Rectal smooth muscle tissue (tissue), 1 donor: ENCODE measurements around the gene MRC2.
"Not testable (repeated sequence)": the region's sequence is repeated elsewhere in the genome, so short reads cannot be mapped to it uniquely, and the experiment has no call there.

Source experiments
- H3K27ac ChIP-seq: one replicate; pipeline ENCODE4 v1.7.0; 2013; ENCODE audit warnings: low read depth, low read length, inconsistent platforms
- H3K27me3 ChIP-seq: one replicate; pipeline ENCODE4 v1.7.0; 2013; ENCODE audit warnings: low read length; ENCODE audit not compliant: control insufficient read depth, insufficient read depth
- H3K36me3 ChIP-seq: one replicate; pipeline ENCODE4 v1.7.0; 2013; ENCODE audit warnings: low read length; ENCODE audit not compliant: control insufficient read depth, insufficient read depth
- H3K4me1 ChIP-seq: one replicate; pipeline ENCODE4 v1.7.0; 2013; ENCODE audit warnings: low read length; ENCODE audit not compliant: control insufficient read depth, insufficient read depth
- H3K4me3 ChIP-seq: one replicate; pipeline ENCODE4 v1.7.0; 2013; ENCODE audit warnings: low read length
- H3K9ac ChIP-seq: one replicate; pipeline ENCODE4 v1.7.0; 2013; ENCODE audit warnings: low read length

Gene MRC2

GRCh38 chr17:62696256-62696655 is 68.8 kb downstream of the MRC2 start:
- Histone ChIP-seq H3K9ac (no peak overlapping the region), H3K4me3 (no peak overlapping the region), H3K27me3 (no peaks in the 10 kb centered on the region), H3K27ac (no peak overlapping the region), H3K36me3 (no peaks in the 10 kb centered on the region), H3K4me1 (no peaks in the 10 kb centered on the region)

- H3K4me3 ChIP-seq, result no peak overlapping the region
- H3K27ac ChIP-seq, result no peak overlapping the region
- H3K4me1 ChIP-seq, result no peaks in the 10 kb centered on the region
- no peaks in the 10 kb centered on the region for H3K27me3 ChIP-seq
- H3K36me3 ChIP-seq, result no peaks in the 10 kb centered on the region
- H3K9ac ChIP-seq, result no peak overlapping the region
These were observed 69.4 kb downstream of the MRC2 start for GRCh38 chr17:62696726-62697490.

- H3K9ac ChIP-seq, H3K27ac ChIP-seq, H3K27me3 ChIP-seq, H3K4me1 ChIP-seq, H3K4me3 ChIP-seq, H3K36me3 ChIP-seq: not testable (repeated sequence)
These were observed 71.0 kb downstream of the MRC2 start for GRCh38 chr17:62698459-62698858.

- Histone ChIP-seq H3K4me3 (no peak overlapping the region), H3K4me1 (no peaks in the 10 kb centered on the region), H3K27ac (no peak overlapping the region), H3K9ac (no peak overlapping the region), H3K36me3 (no peaks in the 10 kb centered on the region), H3K27me3 (peaks cover 6% of the 10 kb centered on the region)
These were observed 73.7 kb downstream of the MRC2 start for GRCh38 chr17:62700964-62701705.

- Histone ChIP-seq H3K4me3 (no peak overlapping the region), H3K27ac (no peak overlapping the region), H3K27me3 (peaks cover 6% of the 10 kb centered on the region), H3K9ac (no peak overlapping the region), H3K4me1 (no peaks in the 10 kb centered on the region), H3K36me3 (no peaks in the 10 kb centered on the region)
These were observed 74.2 kb downstream of the MRC2 start for GRCh38 chr17:62701706-62702085.

GRCh38 chr17:62702746-62703260 is 75.3 kb downstream of the MRC2 start:
- H3K27me3 ChIP-seq, result peaks cover 6% of the 10 kb centered on the region
- H3K4me3 ChIP-seq, result no peak overlapping the region
- H3K27ac ChIP-seq, result no peak overlapping the region
- H3K36me3 ChIP-seq, result no peaks in the 10 kb centered on the region
- no peak overlapping the region for H3K9ac ChIP-seq
- H3K4me1 ChIP-seq, result no peaks in the 10 kb centered on the region

- Histone ChIP-seq H3K9ac (no peak overlapping the region), H3K27me3 (peaks cover 6% of the 10 kb centered on the region), H3K36me3 (no peaks in the 10 kb centered on the region), H3K4me1 (no peaks in the 10 kb centered on the region), H3K4me3 (peak overlapping the region; percentile 16), H3K27ac (no peak overlapping the region)
These were observed 75.8 kb downstream of the MRC2 start for GRCh38 chr17:62703261-62703775.

GRCh38 chr17:62703776-62704380 is 76.4 kb downstream of the MRC2 start:
- H3K27ac ChIP-seq, result no peak overlapping the region
- no peaks in the 10 kb centered on the region for H3K36me3 ChIP-seq
- H3K9ac ChIP-seq, result no peak overlapping the region
- peaks cover 6% of the 10 kb centered on the region for H3K27me3 ChIP-seq
- H3K4me1 ChIP-seq, result no peaks in the 10 kb centered on the region
- H3K4me3 ChIP-seq, result peak overlapping the region; percentile 16

- peak overlapping the region; percentile 12 for H3K27ac ChIP-seq
- H3K4me1 ChIP-seq, result no peaks in the 10 kb centered on the region
- H3K9ac ChIP-seq, result no peak overlapping the region
- peaks cover 6% of the 10 kb centered on the region for H3K27me3 ChIP-seq
- no peaks in the 10 kb centered on the region for H3K36me3 ChIP-seq
- H3K4me3 ChIP-seq, result peak overlapping the region; percentile 16
These were observed 77.0 kb downstream of the MRC2 start for GRCh38 chr17:62704381-62704971.

- Histone ChIP-seq H3K4me1 (no peaks in the 10 kb centered on the region), H3K27me3 (peaks cover 6% of the 10 kb centered on the region), H3K36me3 (no peaks in the 10 kb centered on the region), H3K9ac (no peak overlapping the region), H3K27ac (peak overlapping the region; percentile 33), H3K4me3 (no peak overlapping the region)
These were observed 77.8 kb downstream of the MRC2 start for GRCh38 chr17:62705156-62705777.

- Histone ChIP-seq H3K36me3 (no peaks in the 10 kb centered on the region), H3K4me1 (no peaks in the 10 kb centered on the region), H3K9ac (no peak overlapping the region), H3K27ac (peak overlapping the region; percentile 1), H3K4me3 (no peak overlapping the region), H3K27me3 (peaks cover 6% of the 10 kb centered on the region)
These were observed 78.5 kb downstream of the MRC2 start for GRCh38 chr17:62705778-62706597.
